K562 (cell line): Measurements from ENCODE around the gene MARCKS. TPM values are rescaled to one million over a fixed set of nuclear protein-coding genes. Genes with fewer than 3 reads are reported as not detected.

Source experiments
- ATAC-seq: fragments of 200-7000 bp; cut with Tn5 transposase; 3 replicates; pipeline ENCODE4 v1.9.1; 2020; ENCODE audit warnings: moderate library complexity
- BruUV-seq: library from RNA; stranded (reverse); fragments of 400-500 nt; replicated peaks from 2 replicates; lab custom pipeline; 2021; lab: Mats Ljungman, UMichigan
- CTCF ChIA-PET: fragments of 300-600 bp; formaldehyde crosslinking; extraction: SDS; loops from one replicate; lab custom pipeline; 2021; ENCODE audit warnings: low intra/inter-chr PET ratio; lab: Yijun Ruan, JAX
- POLR2A ChIA-PET: fragments of 300-600, 350-650 bp; sonication (Branson Sonifier 250); formaldehyde crosslinking; extraction: SDS; loops from one replicate; lab custom pipeline; 2021; ENCODE audit warnings: antibody characterized with exemption, inconsistent platforms; lab: Yijun Ruan, JAX
- DNase-seq, 4 experiments: peaks; one replicate each; pipeline versions ENCODE4 v3.0.0 to v3.0.0-alpha.2; 2011 to 2018; ENCODE audit warnings: low spot score in 3 of 4, mixed read lengths in 3 of 4; ENCODE audit errors: extremely low read depth in 1 of 4
- FAIRE-seq: peaks from 2 replicates; lab custom pipeline; 2011; peaks lifted over from hg19 to GRCh38; lab: Jason Lieb, UNC
- H2AFZ ChIP-seq: 2 replicates; pipeline ENCODE4 v1.6.0; 2011; ENCODE audit warnings: low read depth, low read length, control low read depth, inconsistent platforms
- H3K27ac ChIP-seq: fragments of 200-600 bp; 3 replicates; pipeline ENCODE4 v1.8.0; 2011; ENCODE audit warnings: low read depth, mild to moderate bottlenecking, control low read depth, inconsistent platforms, low read length, moderate library complexity, mixed read lengths; ENCODE audit errors: extremely low read depth
- H3K27me3 ChIP-seq, 2 experiments: fragments of 300-600 bp in 1 of 2; 2 replicates in 1 of 2; 3 replicates in 1 of 2; pipeline versions ENCODE4 v1.6.0 to v1.8.0; 2011; ENCODE audit warnings: inconsistent platforms in 2 of 2, low read length in 2 of 2, mild to moderate bottlenecking in 1 of 2, mixed read lengths in 1 of 2, moderate library complexity in 1 of 2; ENCODE audit not compliant: control insufficient read depth in 2 of 2, insufficient read depth in 2 of 2
- H3K36me3 ChIP-seq: fragments of 300-600 bp; 3 replicates; pipeline ENCODE4 v1.8.0; 2011; ENCODE audit warnings: mild to moderate bottlenecking, low read length, inconsistent platforms; ENCODE audit not compliant: control insufficient read depth, insufficient read depth
- H3K4me1 ChIP-seq, 2 experiments: fragments of 200-600 bp in 1 of 2; replicated peaks in 1 of 2; 2 replicates in 1 of 2; 3 replicates in 1 of 2; pipeline versions ENCODE4 v1.5.1 to v1.8.0; 2011; ENCODE audit warnings: inconsistent platforms in 2 of 2, low read length in 2 of 2, mild to moderate bottlenecking in 1 of 2, mixed read lengths in 1 of 2, moderate library complexity in 1 of 2; ENCODE audit not compliant: control insufficient read depth in 2 of 2, insufficient read depth in 2 of 2
- H3K4me2 ChIP-seq: 2 replicates; pipeline ENCODE4 v1.6.1; 2011; ENCODE audit warnings: low read length, control low read depth, inconsistent platforms, mixed read lengths; ENCODE audit not compliant: insufficient read depth
- H3K4me3 ChIP-seq: fragments of 200-600 bp; sonication (generic), shearing (Covaris generic); 2 replicates; pipeline ENCODE4 v1.5.1; 2016; ENCODE audit warnings: control low read depth, inconsistent platforms
- H3K79me2 ChIP-seq: fragments of 200-600 bp; 3 replicates; pipeline ENCODE4 v1.8.0; 2011; ENCODE audit warnings: low read length, inconsistent platforms; ENCODE audit not compliant: control insufficient read depth, insufficient read depth
- H3K9ac ChIP-seq, 2 experiments: 2 replicates each; pipeline versions ENCODE4 v1.6.0 to v1.6.1; 2011; ENCODE audit warnings: low read depth in 2 of 2, low read length in 2 of 2, control low read depth in 1 of 2, inconsistent platforms in 1 of 2, mild to moderate bottlenecking in 1 of 2, mixed read lengths in 1 of 2; ENCODE audit not compliant: insufficient read depth in 1 of 2
- H3K9me1 ChIP-seq: one replicate; pipeline ENCODE4 v1.6.0; 2011; ENCODE audit warnings: inconsistent platforms, mild to moderate bottlenecking, low read length, moderate library complexity; ENCODE audit not compliant: control insufficient read depth, insufficient read depth
- H3K9me3 ChIP-seq: replicated peaks from 2 replicates; pipeline ENCODE4 v1.5.1; 2011; ENCODE audit warnings: low read depth, low read length, inconsistent platforms; ENCODE audit not compliant: control insufficient read depth, insufficient read depth
- H4K20me1 ChIP-seq: replicated peaks from 2 replicates; pipeline ENCODE4 v1.6.1; 2011; ENCODE audit warnings: low read length, inconsistent platforms, mixed read lengths; ENCODE audit not compliant: control insufficient read depth, insufficient read depth
- ARID2 ChIP-seq: fragments of 450-650 bp; IDR thresholded peaks from 2 replicates; pipeline ENCODE4 v1.6.1; 2017; ENCODE audit warnings: antibody characterized with exemption, mild to moderate bottlenecking
- FOXJ2 ChIP-seq: fragments of 200-800 bp; sonication (Bioruptor generic); IDR thresholded peaks from 2 replicates; pipeline ENCODE4 v1.6.1; 2016; ENCODE audit warnings: missing genetic modification characterization, missing compliant biosample characterization
- HNRNPK ChIP-seq: fragments of 200-400 bp; formaldehyde crosslinking; IDR thresholded peaks from one replicate; pipeline ENCODE4 v1.6.1; 2018; ENCODE audit warnings: mild to moderate bottlenecking, low read depth, low read length; ENCODE audit not compliant: poor library complexity, severe bottlenecking
- TSHZ1 ChIP-seq: fragments of 250-450 bp; sonication (Bioruptor Pico); IDR thresholded peaks from 2 replicates; pipeline ENCODE4 v1.4.0; 2020; ENCODE audit warnings: mild to moderate bottlenecking, moderate library complexity
- ZKSCAN1 ChIP-seq: fragments of 150-350 bp; IDR thresholded peaks from 2 replicates; pipeline ENCODE4 v1.6.1; 2016; ENCODE audit warnings: low read depth, low read length
- WGBS: fragments of 100-300 bp; shearing (Covaris generic); methylation state at CpG from one replicate; pipeline ENCODE4 v1.1.6; 2016; ENCODE audit warnings: low coverage, mixed read lengths; ENCODE audit not compliant: insufficient coverage; ENCODE audit errors: missing lambda C conversion rate; 5-methylcytosine and 5-hydroxymethylcytosine counted together
- in situ Hi-C: fragments of 300-500 bp; cut with MboI; formaldehyde crosslinking; loops from 4 replicates; pipeline ENCODE4 v1.15.0; 2018; ENCODE audit warnings: inconsistent platforms, mixed read lengths
- intact Hi-C: fragments of 100-400 bp; cut with micrococcal nuclease; formaldehyde crosslinking; loops from 2 replicates; pipeline ENCODE4 v1.14.2; 2022
- polyA plus RNA-seq, 8 experiments: library from polyadenylated mRNA; depleted of rRNA in 4 of 8; stranded (reverse) in 5 of 8; unstranded in 3 of 8; fragments of >200 nt; fragmentation: Nextera tagmentation in 2 of 8; fragmentation: Illumina TruSeq in 1 of 8; extraction: Ambion mirVana in 2 of 8; extraction: Trizol in 1 of 8; gene quantifications; 2 replicates each; pipeline versions ENCODE4 v1.2.1 to v1.2.3, GENCODE V29; 2011 to 2014; ENCODE audit warnings: inconsistent platforms in 1 of 8, missing spikeins in 1 of 8
- total RNA-seq, 7 experiments: library from RNA; depleted of rRNA in 6 of 7; stranded (reverse); fragments of >200 nt in 6 of 7; fragmentation: Illumina TruSeq in 2 of 7; extraction: Trizol in 2 of 7; gene quantifications; 2 replicates each; pipeline versions ENCODE4 v1.2.1 to v1.2.3, GENCODE V29; 2011 to 2021; ENCODE audit warnings: low replicate concordance in 1 of 7

The MARCKS gene
- total and polyA plus RNA-seq, 9 of the 15 experiments (the other 6 are each of a cell fraction or from before 2014, with no cell fraction given), result 0.15 to 2.7 (median 1.0) TPM

GRCh38 chr6:113824411-113824810 is 32.7 kb upstream of the MARCKS start:
- DNase-seq (no peak), ATAC-seq (no peak), FAIRE-seq (no peak)
- CTCF ChIA-PET, result no interaction called here
- 0% methylated on average over 2 of the region's 2 CpGs for WGBS
- intact Hi-C loops, result no loop called here
- no peak overlapping the region for H2AFZ ChIP-seq
- H3K9me3 ChIP-seq, result no peaks in the 10 kb centered on the region
- H3K4me2 ChIP-seq, result no peak overlapping the region
- H3K9ac ChIP-seq, result no peak overlapping the region
- no peaks in the 10 kb centered on the region for H3K9me1 ChIP-seq
- no peaks in the 10 kb centered on the region for H4K20me1 ChIP-seq
- H3K27ac ChIP-seq, result no peak overlapping the region
- H3K4me1 ChIP-seq, result no peaks in the 10 kb centered on the region
- no peaks in the 10 kb centered on the region for H3K36me3 ChIP-seq
- no peak overlapping the region for H3K4me3 ChIP-seq
- no peaks in the 10 kb centered on the region for H3K79me2 ChIP-seq
- in situ Hi-C loops, result no loop called here
- POLR2A ChIA-PET, result no interaction called here
- no TSS peak for BruUV-seq
- TF ChIP-seq ZKSCAN1 (no peak), HNRNPK (no peak), ARID2 (no peak), TSHZ1 (CRISPR knock-in tag) (no peak), FOXJ2 (tag) (no peak)
- H3K27me3 ChIP-seq, result no peaks in the 10 kb centered on the region; a peak in 1 of 5 replicates
